HCT116 (cell line): ENCODE data around the gene MAD2L1. TPM values are rescaled to one million over a fixed set of nuclear protein-coding genes. Genes with fewer than 3 reads are reported as not detected.

Experiments used
- ATAC-seq: fragments of 200-7000 bp; cut with Tn5 transposase; 2 replicates; pipeline ENCODE4 v1.9.1; 2020; ENCODE audit warnings: mild to moderate bottlenecking, moderate library complexity
- BruUV-seq: library from RNA; stranded (reverse); fragments of 400-500 nt; replicated peaks from 2 replicates; lab custom pipeline; 2021; lab: Mats Ljungman, UMichigan
- CTCF ChIA-PET: fragments of 300-600 bp; sonication (Branson Sonifier 250); formaldehyde crosslinking; loops from one replicate; lab custom pipeline; 2021; ENCODE audit warnings: antibody characterized with exemption; lab: Charles Lee
- POLR2A ChIA-PET: fragments of 300-600, 350-600 bp; sonication (Branson Sonifier 250); formaldehyde crosslinking; loops from one replicate; lab custom pipeline; 2021; ENCODE audit warnings: antibody characterized with exemption; lab: Charles Lee
- RAD21 ChIA-PET, 2 experiments: fragments of 300-600 bp; sonication (Branson Sonifier 250); formaldehyde crosslinking; loops; one replicate each; lab custom pipeline; 2023; ENCODE audit warnings: low total read pairs in 2 of 2; ENCODE audit not compliant: uncharacterized antibody in 2 of 2, unreplicated experiment in 2 of 2, low non-redundant PET in 1 of 2; lab: Charles Lee
- DNase-seq: peaks from one replicate; pipeline ENCODE4 v3.0.0-alpha.2; 2010; ENCODE audit warnings: low read depth, low spot score
- H2AFZ ChIP-seq: fragments of 200-600 bp; shearing (Covaris generic), sonication (generic); 2 replicates; pipeline ENCODE4 v1.6.1; 2017; ENCODE audit warnings: low read depth, mixed run types, mixed read lengths, antibody characterized with exemption, low read length; ENCODE audit not compliant: poor library complexity, severe bottlenecking
- H3K27ac ChIP-seq: 2 replicates; pipeline ENCODE4 v1.5.1; 2012; ENCODE audit warnings: low read depth, low read length
- H3K27me3 ChIP-seq: fragments of 200-600 bp; sonication (generic); 2 replicates; pipeline ENCODE4 v1.6.1; 2016; ENCODE audit warnings: mixed run types, low read length, mixed read lengths; ENCODE audit not compliant: insufficient read depth
- H3K36me3 ChIP-seq, 2 experiments: fragments of 200-500 bp in 1 of 2; fragments of 200-600 bp in 1 of 2; sonication (Bioruptor generic) in 1 of 2; sonication (generic) in 1 of 2; 2 replicates each; pipeline versions ENCODE4 v1.5.1 to v1.6.1; 2014 to 2016; ENCODE audit warnings: low read length in 2 of 2, inconsistent platforms in 1 of 2, mixed read lengths in 1 of 2, mixed run types in 1 of 2; ENCODE audit not compliant: insufficient read depth in 2 of 2, control insufficient read depth in 1 of 2
- H3K4me1 ChIP-seq, 2 experiments: fragments of 200-600 bp in 1 of 2; sonication (generic) in 1 of 2; 2 replicates each; pipeline versions ENCODE4 v1.5.1 to v1.6.1; 2012 to 2017; ENCODE audit warnings: low read length in 2 of 2, inconsistent platforms in 1 of 2, mild to moderate bottlenecking in 1 of 2, mixed read lengths in 1 of 2, mixed run types in 1 of 2, moderate library complexity in 1 of 2; ENCODE audit not compliant: insufficient read depth in 2 of 2, control insufficient read depth in 1 of 2
- H3K4me2 ChIP-seq: fragments of 200-600 bp; sonication (generic); 2 replicates; pipeline ENCODE4 v1.6.1; 2017; ENCODE audit warnings: mixed run types, low read length, mixed read lengths
- H3K4me3 ChIP-seq, 2 experiments: fragments of 200-600 bp in 1 of 2; sonication (generic) in 1 of 2; replicated peaks in 1 of 2; 2 replicates each; pipeline ENCODE4 v1.5.1; 2011 to 2016; ENCODE audit warnings: low read length in 2 of 2, control low read depth in 1 of 2, low read depth in 1 of 2, mild to moderate bottlenecking in 1 of 2, mixed read lengths in 1 of 2, mixed run types in 1 of 2
- H3K79me2 ChIP-seq: fragments of 200-600 bp; sonication (generic); 2 replicates; pipeline ENCODE4 v1.6.1; 2017; ENCODE audit warnings: mild to moderate bottlenecking, mixed run types, low read length, moderate library complexity, mixed read lengths; ENCODE audit not compliant: insufficient read depth
- H3K9ac ChIP-seq: fragments of 200-600 bp; sonication (generic); 2 replicates; pipeline ENCODE4 v1.6.1; 2016; ENCODE audit warnings: low read length, mixed read lengths
- H3K9me2 ChIP-seq: fragments of 200-600 bp; sonication (generic), shearing (Covaris generic); 2 replicates; pipeline ENCODE4 v1.6.1; 2017; ENCODE audit warnings: mixed run types, mild to moderate bottlenecking, moderate library complexity; ENCODE audit not compliant: insufficient read depth
- H3K9me3 ChIP-seq, 2 experiments: fragments of 200-500 bp in 1 of 2; fragments of 200-600 bp in 1 of 2; sonication (Bioruptor generic) in 1 of 2; sonication (generic) in 1 of 2; 2 replicates each; pipeline ENCODE4 v1.6.1; 2014 to 2017; ENCODE audit warnings: low read length in 2 of 2, mixed read lengths in 2 of 2, inconsistent platforms in 1 of 2, low read depth in 1 of 2, mild to moderate bottlenecking in 1 of 2, mixed run types in 1 of 2, moderate library complexity in 1 of 2; ENCODE audit not compliant: control insufficient read depth in 1 of 2, insufficient read depth in 1 of 2
- H4K20me1 ChIP-seq: fragments of 200-600 bp; sonication (generic), shearing (Covaris generic); 2 replicates; pipeline ENCODE4 v1.6.1; 2017; ENCODE audit warnings: mixed run types, mild to moderate bottlenecking, moderate library complexity; ENCODE audit not compliant: insufficient read depth
- CEBPB ChIP-seq: IDR thresholded peaks from 2 replicates; pipeline ENCODE4 v1.6.1; 2012; ENCODE audit warnings: low read depth
- EGR1 ChIP-seq: IDR thresholded peaks from 2 replicates; pipeline ENCODE4 v1.6.1; 2012; ENCODE audit warnings: low read depth
- ELF1 ChIP-seq: IDR thresholded peaks from 2 replicates; pipeline ENCODE4 v1.6.1; 2012; ENCODE audit warnings: low read depth, borderline replicate concordance
- EZH2phosphoT487 ChIP-seq: fragments of 200-600 bp; IDR thresholded peaks from 2 replicates; pipeline ENCODE4 v1.6.1; 2018; ENCODE audit warnings: antibody characterized with exemption, borderline replicate concordance
- FOSL1 ChIP-seq: IDR thresholded peaks from 2 replicates; pipeline ENCODE4 v1.6.1; 2012; ENCODE audit warnings: low read depth
- JUND ChIP-seq: IDR thresholded peaks from 2 replicates; pipeline ENCODE4 v1.6.1; 2012
- POLR2A ChIP-seq: IDR thresholded peaks from 2 replicates; pipeline ENCODE4 v1.7.0; 2011; ENCODE audit warnings: borderline replicate concordance; ENCODE audit not compliant: insufficient read depth, insufficient read length; ENCODE audit errors: extremely low read depth
- POLR2AphosphoS5 ChIP-seq: IDR thresholded peaks from 2 replicates; pipeline ENCODE4 v1.6.1; 2011; ENCODE audit warnings: mild to moderate bottlenecking, low read depth, low read length, moderate library complexity
- SIN3A ChIP-seq: IDR thresholded peaks from 2 replicates; pipeline ENCODE4 v1.6.1; 2012; ENCODE audit warnings: low read depth
- SP1 ChIP-seq: IDR thresholded peaks from 2 replicates; pipeline ENCODE4 v1.6.1; 2012; ENCODE audit warnings: low read depth
- SRF ChIP-seq: IDR thresholded peaks from 2 replicates; pipeline ENCODE4 v1.6.1; 2012; ENCODE audit warnings: low read depth
- YY1 ChIP-seq: IDR thresholded peaks from 2 replicates; pipeline ENCODE4 v1.6.1; 2011; ENCODE audit warnings: low read length, low read depth, moderate library complexity, mild to moderate bottlenecking; ENCODE audit not compliant: insufficient replicate concordance; ENCODE audit errors: extremely low read depth
- ZFX ChIP-seq: fragments of 450-650 bp; IDR thresholded peaks from 2 replicates; pipeline ENCODE4 v1.6.1; 2017
- intact Hi-C: fragments of 100-400 bp; cut with micrococcal nuclease; formaldehyde crosslinking; loops from 2 replicates; pipeline ENCODE4 v1.10.0; 2022
- total RNA-seq: library from RNA; stranded (reverse); gene quantifications from one replicate; pipeline ENCODE4 v1.2.1, GENCODE V29; 2021; ENCODE audit not compliant: unreplicated experiment
- TF ChIP-seq, protein P1 (sequence below), 3 experiments: fragments of 200-600 bp in 1 of 3; sonication (generic) in 1 of 3; IDR thresholded peaks in 2 of 3; conservative IDR thresholded peaks in 1 of 3; 2 replicates each; pipeline ENCODE4 v1.5.1; 2012 to 2017; ENCODE audit warnings: low read depth in 2 of 3, low read length in 2 of 3, antibody characterized with exemption in 1 of 3, borderline replicate concordance in 1 of 3, control low read depth in 1 of 3, mild to moderate bottlenecking in 1 of 3, mixed read lengths in 1 of 3, mixed run types in 1 of 3, moderate library complexity in 1 of 3; ENCODE audit not compliant: insufficient read depth in 1 of 3
- TF ChIP-seq, protein P2 (sequence below): IDR thresholded peaks from 2 replicates; pipeline ENCODE4 v1.6.1; 2012
- TF ChIP-seq, protein P3 (sequence below): IDR thresholded peaks from 2 replicates; pipeline ENCODE4 v1.6.1; 2011; ENCODE audit warnings: mild to moderate bottlenecking, low read length, moderate library complexity; ENCODE audit not compliant: insufficient replicate concordance; ENCODE audit errors: extremely low read depth

Gene MAD2L1
- total RNA-seq, 1 experiment from 2014 or later = 92.9 TPM

DNA sequence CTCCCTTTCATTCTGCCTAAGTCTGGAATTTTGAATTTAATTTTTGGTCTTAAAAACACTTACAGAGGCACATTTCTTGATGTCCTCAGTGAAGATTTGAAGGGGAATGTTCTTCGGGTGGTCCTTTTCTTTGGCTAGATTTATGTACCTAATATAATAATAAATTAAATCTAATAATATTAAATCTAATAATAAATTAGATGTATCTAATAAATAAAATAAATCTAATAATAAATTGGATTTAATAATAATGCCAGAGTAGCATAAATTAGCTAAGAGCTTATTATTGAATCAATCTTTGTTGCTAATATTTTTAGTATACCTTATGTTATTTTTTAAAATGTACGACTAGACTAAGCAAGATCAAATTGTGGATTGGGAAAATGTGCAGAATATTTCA, 39.8 kb downstream of the MAD2L1 start (continued):
- TF ChIP-seq, protein P1, sequence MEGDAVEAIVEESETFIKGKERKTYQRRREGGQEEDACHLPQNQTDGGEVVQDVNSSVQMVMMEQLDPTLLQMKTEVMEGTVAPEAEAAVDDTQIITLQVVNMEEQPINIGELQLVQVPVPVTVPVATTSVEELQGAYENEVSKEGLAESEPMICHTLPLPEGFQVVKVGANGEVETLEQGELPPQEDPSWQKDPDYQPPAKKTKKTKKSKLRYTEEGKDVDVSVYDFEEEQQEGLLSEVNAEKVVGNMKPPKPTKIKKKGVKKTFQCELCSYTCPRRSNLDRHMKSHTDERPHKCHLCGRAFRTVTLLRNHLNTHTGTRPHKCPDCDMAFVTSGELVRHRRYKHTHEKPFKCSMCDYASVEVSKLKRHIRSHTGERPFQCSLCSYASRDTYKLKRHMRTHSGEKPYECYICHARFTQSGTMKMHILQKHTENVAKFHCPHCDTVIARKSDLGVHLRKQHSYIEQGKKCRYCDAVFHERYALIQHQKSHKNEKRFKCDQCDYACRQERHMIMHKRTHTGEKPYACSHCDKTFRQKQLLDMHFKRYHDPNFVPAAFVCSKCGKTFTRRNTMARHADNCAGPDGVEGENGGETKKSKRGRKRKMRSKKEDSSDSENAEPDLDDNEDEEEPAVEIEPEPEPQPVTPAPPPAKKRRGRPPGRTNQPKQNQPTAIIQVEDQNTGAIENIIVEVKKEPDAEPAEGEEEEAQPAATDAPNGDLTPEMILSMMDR (IDR thresholded peaks at IDR 0.05 in 2 of 3, conservative IDR thresholded peaks at IDR 0.05 in 1 of 3; ENCODE audit: borderline replicate concordance in 1 of 3, insufficient read depth in 1 of 3, low read depth in 2 of 3, low read length in 2 of 3) = no peak
- TF ChIP-seq, protein P2, sequence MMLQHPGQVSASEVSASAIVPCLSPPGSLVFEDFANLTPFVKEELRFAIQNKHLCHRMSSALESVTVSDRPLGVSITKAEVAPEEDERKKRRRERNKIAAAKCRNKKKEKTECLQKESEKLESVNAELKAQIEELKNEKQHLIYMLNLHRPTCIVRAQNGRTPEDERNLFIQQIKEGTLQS = no peak
- TF ChIP-seq EGR1 = no peak
- no peak for TF ChIP-seq CEBPB

DNA sequence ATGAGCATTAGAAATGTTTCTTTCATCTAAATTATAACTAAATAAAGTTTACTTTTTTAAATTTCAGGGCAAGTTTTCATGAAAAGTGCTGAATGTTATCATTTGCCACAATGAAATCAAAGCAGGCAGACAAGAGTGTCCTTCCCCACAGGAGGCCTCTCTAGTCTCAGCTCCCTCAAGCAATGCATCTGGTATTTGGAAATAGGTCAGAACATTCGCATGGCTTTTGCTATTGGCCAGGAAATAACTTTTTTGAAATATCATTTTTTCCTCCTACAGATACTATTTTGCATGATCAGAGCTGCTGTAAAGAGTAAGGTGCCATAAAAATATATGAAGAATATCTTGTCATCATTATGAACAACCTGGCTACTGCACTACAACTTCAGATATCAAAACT, 41.1 kb downstream of the MAD2L1 start:
- intact Hi-C loops = no loop called here
- RAD21 ChIA-PET = no interaction called here

More for the DNA sequence above, 41.1 kb downstream of the MAD2L1 start:
- H3K27ac ChIP-seq = no peak overlapping the region
- H3K27me3 ChIP-seq = no peaks in the 10 kb centered on the region
- no peaks in the 10 kb centered on the region for H4K20me1 ChIP-seq
- no peak overlapping the region for H3K4me3 ChIP-seq
- ATAC-seq (no peak), DNase-seq (no peak)
- POLR2A ChIA-PET = no interaction called here
- H2AFZ ChIP-seq = no peak overlapping the region
- CTCF ChIA-PET = no interaction called here
- no peaks in the 10 kb centered on the region for H3K9me3 ChIP-seq
- H3K79me2 ChIP-seq = no peaks in the 10 kb centered on the region
- TF ChIP-seq POLR2AphosphoS5 (no peak), EGR1 (no peak), ELF1 (no peak), EZH2phosphoT487 (no peak), POLR2A (no peak), SRF (no peak), JUND (no peak), FOSL1 (no peak), ZFX (no peak), SIN3A (no peak), SP1 (no peak), YY1 (no peak)
- TF ChIP-seq, protein P1 (IDR thresholded peaks at IDR 0.05 in 2 of 3, conservative IDR thresholded peaks at IDR 0.05 in 1 of 3; ENCODE audit: borderline replicate concordance in 1 of 3, insufficient read depth in 1 of 3, low read depth in 2 of 3, low read length in 2 of 3) = no peak
- TF ChIP-seq, protein P3, sequence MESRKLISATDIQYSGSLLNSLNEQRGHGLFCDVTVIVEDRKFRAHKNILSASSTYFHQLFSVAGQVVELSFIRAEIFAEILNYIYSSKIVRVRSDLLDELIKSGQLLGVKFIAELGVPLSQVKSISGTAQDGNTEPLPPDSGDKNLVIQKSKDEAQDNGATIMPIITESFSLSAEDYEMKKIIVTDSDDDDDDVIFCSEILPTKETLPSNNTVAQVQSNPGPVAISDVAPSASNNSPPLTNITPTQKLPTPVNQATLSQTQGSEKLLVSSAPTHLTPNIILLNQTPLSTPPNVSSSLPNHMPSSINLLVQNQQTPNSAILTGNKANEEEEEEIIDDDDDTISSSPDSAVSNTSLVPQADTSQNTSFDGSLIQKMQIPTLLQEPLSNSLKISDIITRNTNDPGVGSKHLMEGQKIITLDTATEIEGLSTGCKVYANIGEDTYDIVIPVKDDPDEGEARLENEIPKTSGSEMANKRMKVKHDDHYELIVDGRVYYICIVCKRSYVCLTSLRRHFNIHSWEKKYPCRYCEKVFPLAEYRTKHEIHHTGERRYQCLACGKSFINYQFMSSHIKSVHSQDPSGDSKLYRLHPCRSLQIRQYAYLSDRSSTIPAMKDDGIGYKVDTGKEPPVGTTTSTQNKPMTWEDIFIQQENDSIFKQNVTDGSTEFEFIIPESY = no peak
- no peak overlapping the region for H3K4me2 ChIP-seq
- no peaks in the 10 kb centered on the region for H3K36me3 ChIP-seq
- H3K9ac ChIP-seq = no peak overlapping the region
- BruUV-seq = no TSS peak
- H3K9me2 ChIP-seq = no peaks in the 10 kb centered on the region
- no peaks in the 10 kb centered on the region for H3K4me1 ChIP-seq
